ENCODE results near the gene GPR55. TPM values are rescaled to one million over a fixed set of nuclear protein-coding genes. Genes with fewer than 3 reads are reported as not detected.

Gene GPR55
- total RNA-seq, 1 experiment from 2014 or later, result not detected

GRCh38 chr2:230934231-230935129, 9.4 kb upstream of the GPR55 start (continued):
- no peak for TF ChIP-seq RAD21 (IDR thresholded peaks at IDR 0.05; ENCODE audit: low read depth)

GRCh38 chr2:230933521-230934180, 8.6 kb upstream of the GPR55 start:
- no TSS peak for BruUV-seq (replicated peaks)
- Histone ChIP-seq H3K36me3 (ENCODE audit: control insufficient read depth in 1 of 2, insufficient read depth in 2 of 2, low read length in 2 of 2) (no peaks in the 10 kb centered on the region), H3K9me3 (ENCODE audit: control insufficient read depth in 1 of 2, insufficient read depth in 1 of 2, low read depth in 1 of 2, low read length in 2 of 2) (peaks cover 3 to 5% of the 10 kb centered on the region in 2 experiments; a peak in 2 of 4 replicates), H3K79me2 (ENCODE audit: insufficient read depth, low read length) (no peaks in the 10 kb centered on the region), H3K9me2 (ENCODE audit: insufficient read depth) (no peaks in the 10 kb centered on the region), H2AFZ (ENCODE audit: low read depth, low read length, poor library complexity, severe bottlenecking) (no peak overlapping the region), H3K4me2 (ENCODE audit: low read length) (no peak overlapping the region), H3K4me1 (ENCODE audit: control insufficient read depth in 1 of 2, insufficient read depth in 2 of 2, low read length in 2 of 2) (no peaks in the 10 kb centered on the region), H3K27ac (ENCODE audit: low read depth, low read length) (no peak overlapping the region), H3K4me3 (replicated peaks in 1 of 2; ENCODE audit: low read depth in 1 of 2, low read length in 2 of 2) (no peak overlapping the region), H3K27me3 (ENCODE audit: insufficient read depth, low read length) (no peaks in the 10 kb centered on the region), H4K20me1 (ENCODE audit: insufficient read depth) (no peaks in the 10 kb centered on the region), H3K9ac (ENCODE audit: low read length) (no peak overlapping the region)
- ChIA-PET RAD21 (ENCODE audit: low non-redundant PET in 1 of 2, low total read pairs in 2 of 2, uncharacterized antibody in 2 of 2, unreplicated experiment in 2 of 2) (no interaction called here), POLR2A (no interaction called here), CTCF (no interaction called here)
- no peak for TF ChIP-seq TCF7L2 (IDR thresholded peaks at IDR 0.05; ENCODE audit: borderline replicate concordance, extremely low read depth, insufficient read depth, insufficient read length)
- TF ChIP-seq MAX (IDR thresholded peaks at IDR 0.05), result no peak
- no peak for TF ChIP-seq RAD21 (IDR thresholded peaks at IDR 0.05; ENCODE audit: low read depth)
- TF ChIP-seq ZBTB33 (IDR thresholded peaks at IDR 0.05; ENCODE audit: extremely low read depth, insufficient replicate concordance, low read length), result no peak
- no peak for TF ChIP-seq SIN3A (IDR thresholded peaks at IDR 0.05; ENCODE audit: low read depth)
- no peak for TF ChIP-seq CBX3 (IDR thresholded peaks at IDR 0.05; ENCODE audit: low read depth)
- no peak for TF ChIP-seq CTCF (IDR thresholded peaks at IDR 0.05 in 2 of 3, conservative IDR thresholded peaks at IDR 0.05 in 1 of 3; ENCODE audit: borderline replicate concordance in 1 of 3, insufficient read depth in 1 of 3, low read depth in 2 of 3, low read length in 2 of 3)
- TF ChIP-seq ZFX (IDR thresholded peaks at IDR 0.05), result no peak
- no peak for TF ChIP-seq POLR2AphosphoS5 (IDR thresholded peaks at IDR 0.05; ENCODE audit: low read depth, low read length)
- TF ChIP-seq ELF1 (IDR thresholded peaks at IDR 0.05; ENCODE audit: borderline replicate concordance, low read depth), result no peak
- no peak for TF ChIP-seq YY1 (IDR thresholded peaks at IDR 0.05; ENCODE audit: extremely low read depth, insufficient replicate concordance, low read depth, low read length)
- no peak for TF ChIP-seq POLR2A (IDR thresholded peaks at IDR 0.05; ENCODE audit: borderline replicate concordance, extremely low read depth, insufficient read depth, insufficient read length)
- ATAC-seq (no peak), DNase-seq (ENCODE audit: low read depth, low spot score) (no peak)
- intact Hi-C loops (cut with micrococcal nuclease), result no loop called here

Measured in HCT116 (cell line).